ENCODE data around the gene KCNMA1. TPM values are rescaled to one million over a fixed set of nuclear protein-coding genes. Genes with fewer than 3 reads are reported as not detected.
A peak's percentile ranks its signal among the peaks of the same experiment; 100 is the strongest.

Gene KCNMA1
- total RNA-seq, 4 donors from 2014 or later: 68.4 to 170 (median 119) TPM

DNA sequence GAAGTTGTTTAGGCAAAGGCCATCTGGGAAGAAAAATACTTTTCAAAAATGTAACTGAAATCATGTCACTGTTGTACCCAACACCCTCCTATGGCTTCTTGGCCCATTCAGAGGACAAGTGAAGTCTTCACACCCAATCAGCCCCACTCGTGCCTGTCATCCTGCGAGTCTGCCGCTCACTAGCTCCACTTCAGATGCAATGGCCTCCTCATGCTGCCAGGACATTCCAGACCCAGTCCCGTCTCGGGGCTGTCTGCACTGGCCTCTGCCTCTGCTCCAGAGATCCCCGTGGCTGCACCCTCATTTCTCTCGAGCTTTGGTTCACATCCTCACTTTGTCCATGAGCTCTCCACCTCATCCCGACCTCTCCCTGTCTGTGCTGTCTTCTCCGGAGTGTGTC lies 227.1 kb downstream of the KCNMA1 start:
- Histone ChIP-seq H3K4me3 (no peak overlapping the region), H3K4me1 (peaks cover 41 to 52% (median 47%) of the 10 kb centered on the region in 4 donors), H3K27ac (peak overlapping the region; percentile 10 to 70 (median 58)), H3K9me3 (no peaks in the 10 kb centered on the region), H3K27me3 (no peaks in the 10 kb centered on the region), H3K36me3 (no peaks in the 10 kb centered on the region)
- intact Hi-C loops (cut with DNase I; ENCODE audit: low total_unique reads): no loop called here
- no peak for DNase-seq
- 46 to 58% methylated on average over 5 to 9 of the region's 9 CpGs for WGBS, 2 donors (ENCODE audit: low coverage in 1 of 2)
- TF ChIP-seq POLR2A (IDR thresholded peaks at IDR 0.05): no peak
- TF ChIP-seq, protein P1, sequence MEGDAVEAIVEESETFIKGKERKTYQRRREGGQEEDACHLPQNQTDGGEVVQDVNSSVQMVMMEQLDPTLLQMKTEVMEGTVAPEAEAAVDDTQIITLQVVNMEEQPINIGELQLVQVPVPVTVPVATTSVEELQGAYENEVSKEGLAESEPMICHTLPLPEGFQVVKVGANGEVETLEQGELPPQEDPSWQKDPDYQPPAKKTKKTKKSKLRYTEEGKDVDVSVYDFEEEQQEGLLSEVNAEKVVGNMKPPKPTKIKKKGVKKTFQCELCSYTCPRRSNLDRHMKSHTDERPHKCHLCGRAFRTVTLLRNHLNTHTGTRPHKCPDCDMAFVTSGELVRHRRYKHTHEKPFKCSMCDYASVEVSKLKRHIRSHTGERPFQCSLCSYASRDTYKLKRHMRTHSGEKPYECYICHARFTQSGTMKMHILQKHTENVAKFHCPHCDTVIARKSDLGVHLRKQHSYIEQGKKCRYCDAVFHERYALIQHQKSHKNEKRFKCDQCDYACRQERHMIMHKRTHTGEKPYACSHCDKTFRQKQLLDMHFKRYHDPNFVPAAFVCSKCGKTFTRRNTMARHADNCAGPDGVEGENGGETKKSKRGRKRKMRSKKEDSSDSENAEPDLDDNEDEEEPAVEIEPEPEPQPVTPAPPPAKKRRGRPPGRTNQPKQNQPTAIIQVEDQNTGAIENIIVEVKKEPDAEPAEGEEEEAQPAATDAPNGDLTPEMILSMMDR (IDR thresholded peaks at IDR 0.05): no peak
- TF ChIP-seq POLR2AphosphoS5 (IDR thresholded peaks at IDR 0.05): no peak
- TF ChIP-seq EP300 (IDR thresholded peaks at IDR 0.05; ENCODE audit: low read depth): no peak
- in situ Hi-C loops (cut with MboI; ENCODE audit: low pct_ligation_motif_present in 1 of 4, low pct_unique_long_range_greater_than_20kb in 1 of 4, low sequenced_read_pairs in 3 of 4): loop anchor here in 1 of 4 donors (25.0 kb wide), 1 partner anchor 227 kb away; the partner anchor contains the start of gene KCNMA1

DNA sequence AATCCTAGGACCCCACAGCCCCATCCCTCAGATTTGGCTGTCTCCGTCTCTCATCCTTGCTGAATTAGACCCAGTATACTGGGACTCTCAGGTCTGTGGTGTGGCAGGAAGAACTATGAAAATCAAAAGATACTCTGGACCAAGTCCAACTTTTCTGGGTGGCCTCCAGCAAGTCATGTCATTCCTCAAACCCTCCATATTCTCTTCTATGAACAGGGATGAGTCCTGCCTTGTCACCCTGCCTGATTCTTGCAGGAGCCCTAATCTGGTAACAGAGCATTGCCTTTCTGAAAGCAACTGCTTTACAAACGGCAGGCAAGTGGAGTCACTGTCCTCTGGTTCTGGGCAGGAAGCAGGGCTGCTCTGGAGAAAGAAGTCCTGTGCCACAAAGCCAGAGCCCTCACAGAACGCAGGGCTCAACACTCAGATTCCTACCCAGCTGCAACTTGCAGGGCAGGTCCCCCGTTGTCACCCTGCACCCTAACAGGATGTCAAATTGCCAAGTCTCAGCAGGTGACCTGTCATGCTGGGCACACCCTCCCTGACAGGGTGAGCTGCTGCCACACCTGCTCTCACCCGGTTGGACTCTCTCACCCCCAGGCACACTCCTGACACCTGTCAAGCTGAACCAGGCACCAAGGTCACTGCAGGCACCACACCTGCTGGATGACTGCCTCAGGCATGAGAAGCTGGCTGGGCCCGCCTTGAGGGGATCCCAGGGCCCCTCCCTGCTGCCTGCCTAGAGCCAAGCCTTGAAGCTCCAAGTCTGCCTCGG lies 227.7 kb downstream of the KCNMA1 start:
- Histone ChIP-seq H3K9me3 (no peaks in the 10 kb centered on the region), H3K27me3 (no peaks in the 10 kb centered on the region), H3K4me3 (no peak overlapping the region), H3K36me3 (no peaks in the 10 kb centered on the region), H3K4me1 (peaks cover 41 to 52% (median 47%) of the 10 kb centered on the region in 4 donors), H3K27ac (peak overlapping the region; percentile 10 to 70 (median 58))
- TF ChIP-seq EP300 (IDR thresholded peaks at IDR 0.05; ENCODE audit: low read depth) (no peak), POLR2AphosphoS5 (IDR thresholded peaks at IDR 0.05) (peak; percentile 44 to 68 (median 66)), POLR2A (IDR thresholded peaks at IDR 0.05) (no peak)
- TF ChIP-seq, protein P1 (IDR thresholded peaks at IDR 0.05): no peak
- intact Hi-C loops (cut with DNase I; ENCODE audit: low total_unique reads): no loop called here
- in situ Hi-C loops (cut with MboI; ENCODE audit: low pct_ligation_motif_present in 1 of 4, low pct_unique_long_range_greater_than_20kb in 1 of 4, low sequenced_read_pairs in 3 of 4): loop anchor here in 1 of 4 donors (25.0 kb wide), 1 partner anchor 227 kb away; the partner anchor contains the start of gene KCNMA1
- peak; percentile 83 for DNase-seq
- WGBS, 2 donors (ENCODE audit: low coverage in 1 of 2): 31% methylated on average over 7 of the region's 7 CpGs; no CpG with 5 or more reads in 1 of the 2 donors

DNA sequence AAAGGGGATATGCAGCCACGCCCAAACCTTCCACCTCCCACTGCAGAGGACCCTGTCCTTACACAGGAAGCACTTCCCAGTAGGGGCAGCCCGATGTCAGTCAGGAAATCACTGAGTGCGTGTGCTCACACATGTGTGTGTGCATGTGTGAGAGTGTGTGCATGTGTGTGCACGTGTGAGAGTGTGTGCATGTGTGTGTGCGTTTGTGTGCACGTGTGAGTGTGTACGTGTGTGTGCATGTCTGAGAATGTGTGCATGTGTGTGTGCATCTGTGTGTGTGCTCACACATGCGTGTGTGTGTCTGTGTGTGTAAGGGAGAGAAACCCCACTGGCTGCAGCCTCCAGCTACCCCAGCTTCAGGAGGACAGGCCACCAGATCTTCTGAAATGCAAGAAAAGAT lies 229.3 kb downstream of the KCNMA1 start:
- 85% methylated on average over 8 of the region's 8 CpGs; no CpG with 5 or more reads in 1 of the 2 donors for WGBS, 2 donors (ENCODE audit: low coverage in 1 of 2)
- H3K27me3 ChIP-seq: no peaks in the 10 kb centered on the region
- intact Hi-C loops (cut with DNase I; ENCODE audit: low total_unique reads): no loop called here

More for the DNA sequence above, 229.3 kb downstream of the KCNMA1 start:
- Histone ChIP-seq H3K4me3 (no peak overlapping the region), H3K4me1 (peaks cover 41 to 52% (median 47%) of the 10 kb centered on the region in 4 donors), H3K36me3 (no peaks in the 10 kb centered on the region), H3K9me3 (no peaks in the 10 kb centered on the region), H3K27ac (no peak overlapping the region)
- in situ Hi-C loops (cut with MboI; ENCODE audit: low pct_ligation_motif_present in 1 of 4, low pct_unique_long_range_greater_than_20kb in 1 of 4, low sequenced_read_pairs in 3 of 4): loop anchor here in 1 of 4 donors (25.0 kb wide), 1 partner anchor 229 kb away; the partner anchor contains the start of gene KCNMA1
- DNase-seq: no peak
- TF ChIP-seq, protein P1 (IDR thresholded peaks at IDR 0.05): no peak
- TF ChIP-seq POLR2AphosphoS5 (IDR thresholded peaks at IDR 0.05) (no peak), POLR2A (IDR thresholded peaks at IDR 0.05) (no peak), EP300 (IDR thresholded peaks at IDR 0.05; ENCODE audit: low read depth) (no peak)
